Loucy (cell line): ENCODE results near the gene RSAD2.

ENCODE experiments used
- H2AFZ ChIP-seq: fragments of 200-600 bp; sonication (generic); 2 replicates; pipeline ENCODE4 v1.6.0; 2016; ENCODE audit warnings: antibody characterized with exemption, mild to moderate bottlenecking, low read length, moderate library complexity
- H3F3A ChIP-seq: fragments of 200-600 bp; 2 replicates; pipeline ENCODE4 v1.6.0; 2016; ENCODE audit warnings: antibody characterized with exemption, low read depth, mild to moderate bottlenecking
- H3K27me3 ChIP-seq: fragments of 200-600 bp; sonication (generic); 2 replicates; pipeline ENCODE4 v1.6.1; 2014; ENCODE audit warnings: low read length, mild to moderate bottlenecking; ENCODE audit not compliant: insufficient read depth, poor library complexity, severe bottlenecking
- H3K36me3 ChIP-seq: fragments of 200-600 bp; sonication (generic); 2 replicates; pipeline ENCODE4 v1.6.1; 2016; ENCODE audit warnings: low read length; ENCODE audit not compliant: insufficient read depth
- H3K4me1 ChIP-seq: fragments of 200-600 bp; sonication (generic); 2 replicates; pipeline ENCODE4 v1.5.1; 2014; ENCODE audit warnings: low read length, mild to moderate bottlenecking; ENCODE audit not compliant: insufficient read depth, poor library complexity, severe bottlenecking
- H3K4me2 ChIP-seq: fragments of 200-600 bp; sonication (generic); 2 replicates; pipeline ENCODE4 v1.6.0; 2014; ENCODE audit warnings: antibody characterized with exemption, low read length, low read depth, mild to moderate bottlenecking; ENCODE audit not compliant: poor library complexity, severe bottlenecking
- H3K4me3 ChIP-seq: fragments of 200-600 bp; sonication (generic); 2 replicates; pipeline ENCODE4 v1.5.1; 2014; ENCODE audit warnings: low read length, mild to moderate bottlenecking, mixed read lengths; ENCODE audit not compliant: poor library complexity, severe bottlenecking
- H3K79me2 ChIP-seq: fragments of 200-600 bp; sonication (generic); 2 replicates; pipeline ENCODE4 v1.6.1; 2014; ENCODE audit warnings: low read length; ENCODE audit not compliant: insufficient read depth
- H3K9ac ChIP-seq: fragments of 200-600 bp; sonication (generic); 2 replicates; pipeline ENCODE4 v1.6.0; 2014; ENCODE audit warnings: mild to moderate bottlenecking, low read depth, low read length, moderate library complexity; ENCODE audit not compliant: poor library complexity, severe bottlenecking
- H3K9me2 ChIP-seq: fragments of 200-600 bp; sonication (generic); replicated peaks from 2 replicates; pipeline ENCODE4 v1.6.1; 2016; ENCODE audit warnings: low read depth, low read length, mixed read lengths
- H3K9me3 ChIP-seq: fragments of 200-600 bp; sonication (generic); 2 replicates; pipeline ENCODE4 v1.6.1; 2014; ENCODE audit warnings: mild to moderate bottlenecking, antibody characterized with exemption, low read length, low read depth; ENCODE audit not compliant: insufficient read depth
- H4K20me1 ChIP-seq: fragments of 200-600 bp; sonication (generic); 2 replicates; pipeline ENCODE4 v1.6.0; 2014; ENCODE audit warnings: antibody characterized with exemption, low read length, mild to moderate bottlenecking; ENCODE audit not compliant: insufficient read depth, poor library complexity, severe bottlenecking
- CTCF ChIP-seq: fragments of 200-600 bp; sonication (generic); conservative IDR thresholded peaks from 2 replicates; pipeline ENCODE4 v1.5.1; 2014; ENCODE audit warnings: mild to moderate bottlenecking, antibody characterized with exemption, low read length
- EZH2phosphoT487 ChIP-seq: fragments of 200-600 bp; IDR thresholded peaks from 2 replicates; pipeline ENCODE4 v1.6.1; 2018; ENCODE audit warnings: antibody characterized with exemption, mild to moderate bottlenecking, moderate library complexity, borderline replicate concordance

Gene RSAD2

GRCh38 chr2:6926071-6926732 is 48.6 kb downstream of the RSAD2 start:
- H3K79me2 ChIP-seq: no peaks in the 10 kb centered on the region; the same call in 1 of the 2 replicates
- H2AFZ ChIP-seq: no peak overlapping the region
- no peak overlapping the region for H3K4me3 ChIP-seq
- no peaks in the 10 kb centered on the region for H3K36me3 ChIP-seq
- H3K4me1 ChIP-seq: peaks cover 16% of the 10 kb centered on the region
- H4K20me1 ChIP-seq: peaks cover 4% of the 10 kb centered on the region
- H3K9me2 ChIP-seq: no peaks in the 10 kb centered on the region
- H3K27me3 ChIP-seq: no peaks in the 10 kb centered on the region
- H3K9me3 ChIP-seq: no peaks in the 10 kb centered on the region
- H3F3A ChIP-seq: no peaks in the 10 kb centered on the region
- TF ChIP-seq EZH2phosphoT487 (no peak), CTCF (no peak)
- no peak overlapping the region for H3K4me2 ChIP-seq
- H3K9ac ChIP-seq: no peak overlapping the region

GRCh38 chr2:6927186-6927585 is 49.6 kb downstream of the RSAD2 start:
- H3K4me2 ChIP-seq: no peak overlapping the region
- H3K79me2 ChIP-seq: peaks cover 2% of the 10 kb centered on the region; the same call in 1 of the 2 replicates
- no peak overlapping the region for H2AFZ ChIP-seq
- H3K9me2 ChIP-seq: no peaks in the 10 kb centered on the region
- no peak overlapping the region for H3K9ac ChIP-seq
- no peak overlapping the region for H3K4me3 ChIP-seq
- H3F3A ChIP-seq: no peaks in the 10 kb centered on the region
- H3K27me3 ChIP-seq: no peaks in the 10 kb centered on the region
- TF ChIP-seq CTCF (no peak), EZH2phosphoT487 (no peak)
- no peaks in the 10 kb centered on the region for H3K9me3 ChIP-seq
- peaks cover 16% of the 10 kb centered on the region for H3K4me1 ChIP-seq
- H4K20me1 ChIP-seq: peaks cover 4% of the 10 kb centered on the region
- H3K36me3 ChIP-seq: no peaks in the 10 kb centered on the region

GRCh38 chr2:6927753-6928152 is 50.2 kb downstream of the RSAD2 start:
- Histone ChIP-seq H2AFZ (no peak overlapping the region), H3F3A (no peaks in the 10 kb centered on the region), H3K4me3 (no peak overlapping the region), H3K27me3 (no peaks in the 10 kb centered on the region), H3K4me1 (peaks cover 16% of the 10 kb centered on the region), H3K9ac (no peak overlapping the region), H3K4me2 (no peak overlapping the region), H4K20me1 (peaks cover 4% of the 10 kb centered on the region), H3K9me2 (no peaks in the 10 kb centered on the region), H3K79me2 (peaks cover 2% of the 10 kb centered on the region; the same call in 1 of the 2 replicates), H3K9me3 (no peaks in the 10 kb centered on the region), H3K36me3 (no peaks in the 10 kb centered on the region)
- TF ChIP-seq CTCF (no peak), EZH2phosphoT487 (no peak)
